NCI-H2107 treated with DMSO at 0.1 percent for 48 hours (cell line): Measurements from ENCODE around the gene RNF217.
A peak's percentile ranks its signal among the peaks of the same experiment; 100 is the strongest.
"Not testable (repeated sequence)": the region's sequence is repeated elsewhere in the genome, so short reads cannot be mapped to it uniquely, and the experiment has no call there.

Experiments
- DNase-seq: peaks from one replicate; lab custom pipeline; 2025; ENCODE audit not compliant: unreplicated experiment; lab: John Stamatoyannopoulos, UW

The RNF217 gene

DNA sequence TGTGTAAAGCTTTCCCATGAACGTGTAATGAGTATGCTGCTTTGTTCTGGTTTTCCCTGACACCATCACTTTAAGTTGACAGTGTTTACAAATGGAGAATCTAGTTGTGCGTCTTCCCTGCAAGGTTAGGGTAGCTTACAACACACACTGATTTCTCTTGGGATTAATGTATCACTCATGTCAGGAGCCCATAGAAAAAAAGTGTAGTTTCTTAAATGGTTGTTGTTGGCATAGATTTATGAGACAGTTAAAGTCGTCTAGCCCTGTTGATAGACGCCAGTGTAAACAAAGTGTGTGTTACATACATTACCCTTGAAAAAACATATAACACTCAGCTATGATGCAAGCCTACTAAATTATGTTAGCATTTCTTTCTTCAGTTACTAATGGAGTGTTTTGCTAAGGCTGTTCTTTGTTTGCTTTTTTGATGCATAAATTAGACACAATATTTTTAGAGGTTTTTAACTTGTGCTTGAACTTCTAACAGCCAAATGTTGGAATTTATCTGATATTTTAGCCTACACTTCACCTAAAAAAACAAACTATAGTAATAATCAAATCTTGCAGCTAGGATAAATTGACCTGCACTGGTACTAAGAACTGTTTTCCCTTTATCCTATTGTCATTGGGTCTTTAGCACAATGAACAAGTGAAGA, 88.6 kb downstream of the RNF217 start:
- no peak for DNase-seq

DNA sequence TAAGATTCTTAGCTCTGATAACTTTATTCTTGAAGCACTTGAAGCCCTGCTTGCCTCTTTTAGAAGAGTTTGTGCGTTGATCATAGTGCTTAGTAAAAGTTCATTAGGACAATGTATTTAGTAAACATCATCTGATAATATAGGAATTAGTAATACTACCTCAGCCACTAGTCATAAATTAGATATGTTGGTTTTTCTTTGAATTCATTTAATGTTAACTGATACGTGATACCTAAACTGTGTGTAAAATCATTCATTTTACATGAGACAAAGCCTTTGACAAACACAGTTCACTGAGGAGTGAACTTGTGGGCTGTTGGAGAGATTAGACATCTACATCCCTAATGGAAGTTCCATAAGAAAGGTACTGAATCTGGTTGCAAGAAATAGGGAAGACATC, 91.6 kb downstream of the RNF217 start:
- no peak for DNase-seq

DNA sequence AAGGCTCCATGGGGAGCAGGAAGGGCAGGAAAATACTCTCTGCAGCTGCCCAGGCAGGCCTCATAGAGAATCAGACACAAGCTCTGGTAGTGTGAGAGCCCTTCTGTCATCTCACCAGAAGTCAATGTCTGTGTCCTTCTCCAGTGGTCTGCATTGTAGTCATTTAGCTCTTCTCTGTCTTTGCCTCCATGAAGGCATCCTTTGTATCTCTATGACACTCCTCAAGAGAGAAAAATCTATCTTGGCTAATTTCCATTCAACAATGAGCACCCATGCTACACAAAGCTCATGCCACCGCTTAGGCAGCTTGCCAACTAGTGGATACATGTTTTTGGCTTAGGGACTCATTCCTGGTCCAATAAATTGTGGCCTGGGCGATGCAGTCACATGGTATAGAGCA, 92.1 kb downstream of the RNF217 start:
- DNase-seq, result no peak

GRCh38 chr6:125057392-125058246, 95.4 kb downstream of the RNF217 start:
- DNase-seq, result no peak

DNA sequence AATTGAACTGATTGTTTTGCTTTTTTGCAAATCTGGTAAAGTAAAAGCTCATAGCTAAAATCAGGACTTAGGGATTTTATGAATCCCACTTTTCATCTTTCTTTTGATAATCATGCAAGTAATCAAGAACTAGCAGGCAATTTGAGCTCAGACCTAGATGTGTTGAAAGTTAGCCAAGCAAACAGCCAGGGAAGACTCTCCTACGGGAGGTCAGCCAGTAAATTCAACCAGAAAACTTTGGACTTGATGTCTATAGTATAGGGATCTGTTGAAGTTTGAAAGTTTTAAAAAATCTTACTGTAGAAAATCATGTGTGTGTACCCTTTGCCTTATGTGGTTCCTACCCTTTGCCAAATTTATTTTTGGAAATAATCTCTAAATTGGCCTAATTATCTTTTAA, 96.3 kb downstream of the RNF217 start:
- no peak for DNase-seq

DNA sequence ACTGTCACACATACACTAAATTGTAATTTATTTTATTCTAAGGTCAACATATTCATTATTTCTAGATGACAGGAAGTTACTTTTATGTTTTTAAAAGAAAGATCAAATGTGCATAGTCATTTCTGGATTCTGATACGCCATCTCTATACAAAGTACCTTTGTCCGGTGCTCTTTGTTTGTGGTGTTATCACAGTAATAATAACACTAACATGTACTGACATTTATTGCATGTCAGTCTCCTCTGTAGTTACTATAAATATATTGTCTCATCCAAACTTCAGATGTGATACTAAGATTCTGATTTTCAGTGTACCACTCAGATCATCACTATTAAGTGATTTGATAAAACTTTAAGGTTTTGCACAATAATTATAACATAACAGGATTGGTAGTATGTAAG, 101.1 kb downstream of the RNF217 start:
- DNase-seq, result no peak

DNA sequence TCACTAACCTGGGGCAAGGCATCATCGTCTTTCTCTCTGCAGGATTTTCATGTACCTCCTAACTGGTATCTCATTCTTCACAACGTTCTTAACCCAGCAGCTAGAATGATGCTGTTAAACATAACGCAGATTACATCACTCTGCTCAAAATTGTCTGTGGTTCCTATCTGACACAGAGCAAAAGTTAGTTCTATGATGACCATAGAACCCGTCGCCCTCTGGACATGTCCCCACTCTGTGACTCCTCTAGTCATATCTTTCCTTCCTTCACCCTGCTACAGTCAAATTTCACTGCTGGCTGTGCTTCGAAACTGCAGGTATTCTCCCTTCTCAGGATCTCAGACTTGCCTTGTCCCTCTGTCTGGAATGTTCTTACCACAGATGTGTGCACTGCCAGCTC, 103.9 kb downstream of the RNF217 start:
- no peak for DNase-seq

DNA sequence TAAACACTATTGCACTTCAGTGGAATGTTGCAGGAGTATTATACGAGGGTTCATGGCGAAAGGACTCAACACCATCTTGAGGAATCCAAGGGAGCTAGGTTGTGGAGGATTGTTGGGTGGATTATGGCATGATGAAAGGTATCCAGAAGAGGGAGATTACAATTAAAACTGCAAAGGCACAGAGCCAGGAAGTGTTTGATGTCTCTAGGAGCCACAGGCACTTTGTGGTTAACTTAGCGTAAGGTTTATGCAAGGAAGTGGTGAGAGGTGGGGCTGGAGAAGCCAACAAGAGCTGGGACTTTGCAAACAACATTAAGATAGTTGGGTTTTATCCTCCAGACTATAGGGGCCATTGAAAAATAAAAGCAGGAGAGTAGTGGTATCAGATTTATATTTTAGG, 104.7 kb downstream of the RNF217 start:
- peak; percentile 38 for DNase-seq

- no peak for DNase-seq
These were observed 105.3 kb downstream of the RNF217 start for GRCh38 chr6:125067552-125067951.

- DNase-seq, result no peak
These were observed 110.8 kb downstream of the RNF217 start for GRCh38 chr6:125073071-125073470.

DNA sequence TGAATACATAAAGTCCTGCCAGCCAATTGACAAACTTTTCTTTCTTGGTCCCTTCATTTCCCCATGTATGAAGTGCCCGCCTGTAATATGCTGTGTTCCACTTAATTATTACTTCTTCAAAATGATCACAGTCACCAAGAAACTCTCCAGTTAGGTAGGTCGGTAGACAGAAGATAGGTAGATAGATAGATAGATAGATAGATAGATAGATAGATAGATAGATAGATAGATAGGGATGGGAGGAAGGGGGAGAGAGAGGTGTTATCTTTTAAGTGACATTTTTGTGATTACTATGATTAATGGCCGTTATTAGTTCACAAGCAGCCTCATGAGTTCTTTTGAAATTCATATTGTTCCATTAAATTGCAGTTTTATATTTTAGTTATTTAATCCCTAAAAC, 111.9 kb downstream of the RNF217 start:
- DNase-seq, result no peak

DNA sequence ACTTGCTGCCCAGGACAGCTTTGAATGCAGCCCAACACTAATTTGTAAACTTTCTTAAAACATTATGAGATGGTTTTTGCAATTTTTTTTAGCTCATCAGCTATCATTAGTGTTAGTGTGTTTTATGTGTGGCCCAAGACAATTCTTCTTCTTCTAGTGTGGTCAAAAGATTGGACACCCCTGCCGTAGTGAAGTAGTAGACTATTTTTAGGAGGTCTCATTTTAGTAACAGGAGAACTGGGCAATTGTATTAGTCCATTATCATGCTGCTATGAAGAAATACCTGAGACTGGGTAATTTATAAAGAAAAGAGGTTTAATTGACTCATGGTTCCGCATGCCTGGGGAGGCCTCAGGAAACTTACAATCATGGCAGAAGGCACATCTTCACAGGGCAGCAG, 112.8 kb downstream of the RNF217 start:
- not testable (repeated sequence) for DNase-seq

DNA sequence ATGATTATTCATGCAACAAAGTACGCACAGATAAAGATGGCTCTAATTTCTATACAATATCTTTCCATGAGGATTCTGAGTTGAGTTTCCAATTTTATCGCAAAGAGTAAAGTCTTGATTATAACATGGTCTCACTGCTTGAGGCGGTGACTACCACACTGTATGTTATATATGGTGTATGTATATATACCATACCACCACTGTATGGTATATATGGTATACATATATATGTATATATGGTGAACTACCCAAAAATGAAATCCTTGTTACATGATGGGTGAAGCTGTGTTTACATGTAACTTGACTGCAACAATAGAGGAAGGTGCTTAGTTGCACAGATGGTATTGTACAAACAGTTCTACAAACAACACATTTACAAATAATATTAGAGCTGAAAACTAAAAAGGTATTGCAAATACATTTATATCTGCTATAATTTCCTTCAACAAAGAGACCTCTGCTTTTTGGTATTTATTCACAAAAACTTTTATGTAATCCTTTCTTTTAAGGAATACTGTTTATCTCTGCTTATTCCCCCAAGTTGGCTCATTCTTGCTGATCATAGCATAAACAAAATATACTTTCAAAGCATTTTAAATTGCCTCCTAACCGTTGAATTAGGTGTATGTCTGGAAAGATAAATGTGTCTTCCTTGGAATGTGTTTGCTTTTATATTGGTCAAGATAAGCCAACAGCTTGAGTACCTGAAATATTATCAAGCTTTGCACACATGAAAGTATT, 113.7 kb downstream of the RNF217 start:
- no peak for DNase-seq

- DNase-seq, result no peak
These were observed 114.2 kb downstream of the RNF217 start for GRCh38 chr6:125076482-125076742.

DNA sequence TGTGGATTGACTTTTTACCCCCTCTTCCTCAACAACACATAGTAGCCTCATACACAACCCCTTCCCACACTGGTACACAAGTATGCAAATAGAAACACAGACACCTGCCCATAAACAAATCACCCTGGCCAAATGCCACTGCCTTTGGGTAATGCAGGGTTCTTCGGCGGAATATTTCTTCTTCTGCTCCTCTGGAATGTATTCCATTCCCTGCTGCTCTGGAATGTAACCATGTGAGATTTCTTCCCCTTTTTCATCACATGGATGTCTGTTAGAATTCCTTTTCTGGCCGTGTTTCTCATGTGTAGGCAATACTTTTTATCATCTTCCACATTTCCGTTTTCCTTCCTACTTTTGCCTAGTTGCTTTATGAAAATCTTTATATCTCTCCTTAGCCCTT, 115.2 kb downstream of the RNF217 start:
- no peak for DNase-seq

GRCh38 chr6:125078602-125079321, 116.5 kb downstream of the RNF217 start:
- DNase-seq, result no peak

DNA sequence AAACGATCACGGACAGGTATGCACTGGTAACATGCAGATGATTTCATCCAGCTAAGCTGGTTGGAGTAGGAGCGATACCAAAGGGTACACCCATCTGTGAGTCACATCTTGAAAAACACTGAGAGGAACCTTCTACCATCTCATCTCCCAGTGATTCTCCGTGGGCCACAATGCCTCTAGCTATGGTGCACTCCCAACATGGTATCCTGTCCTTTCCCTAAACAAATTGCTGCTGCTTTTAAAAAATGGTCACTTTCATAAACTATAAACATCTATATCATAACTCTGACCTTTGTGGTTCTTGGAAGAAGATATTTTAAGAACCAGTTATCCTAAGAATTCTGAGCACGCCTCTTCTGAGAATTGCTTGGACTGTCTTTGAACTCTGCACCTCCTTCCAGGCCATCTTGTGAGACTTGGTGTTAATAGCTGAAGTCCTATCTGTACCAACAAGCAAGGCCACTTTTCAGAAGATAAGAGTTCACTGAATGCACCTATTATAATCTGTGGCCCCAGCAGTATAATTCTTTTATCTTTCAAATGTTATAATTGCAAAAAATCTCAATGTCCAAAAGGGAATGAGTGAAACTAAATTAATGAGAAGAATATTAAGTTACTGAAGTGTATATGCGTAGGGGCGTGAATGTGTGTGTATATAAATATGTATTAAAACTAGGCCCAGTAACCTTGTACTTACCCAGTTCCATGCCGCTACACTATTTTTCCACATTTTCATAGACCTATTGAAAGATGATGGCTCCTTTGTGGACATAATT, 120.9 kb downstream of the RNF217 start:
- no peak for DNase-seq

GRCh38 chr6:125083684-125083990, 121.4 kb downstream of the RNF217 start:
- no peak for DNase-seq

DNA sequence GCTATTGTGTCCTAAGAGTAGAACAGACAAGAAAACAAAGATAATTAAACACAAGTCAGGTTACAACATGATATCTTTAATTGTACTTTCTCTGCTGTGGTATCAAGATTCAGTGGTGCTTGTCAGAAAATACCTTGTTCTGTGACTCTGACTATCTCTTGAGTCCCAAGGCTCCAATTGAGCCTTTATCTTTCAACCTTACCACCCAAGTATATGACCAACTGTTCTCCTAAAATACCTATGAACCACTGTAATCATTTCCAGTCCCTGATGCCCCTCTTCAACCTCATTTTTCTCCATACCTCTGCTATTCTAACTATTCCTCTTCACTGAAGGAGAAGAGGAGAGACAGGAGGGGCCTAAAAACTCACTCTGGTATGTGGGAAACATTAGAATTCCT, 124.5 kb downstream of the RNF217 start:
- no peak for DNase-seq

- DNase-seq, result no peak
These were observed 126.7 kb downstream of the RNF217 start for GRCh38 chr6:125088963-125089362.

DNA sequence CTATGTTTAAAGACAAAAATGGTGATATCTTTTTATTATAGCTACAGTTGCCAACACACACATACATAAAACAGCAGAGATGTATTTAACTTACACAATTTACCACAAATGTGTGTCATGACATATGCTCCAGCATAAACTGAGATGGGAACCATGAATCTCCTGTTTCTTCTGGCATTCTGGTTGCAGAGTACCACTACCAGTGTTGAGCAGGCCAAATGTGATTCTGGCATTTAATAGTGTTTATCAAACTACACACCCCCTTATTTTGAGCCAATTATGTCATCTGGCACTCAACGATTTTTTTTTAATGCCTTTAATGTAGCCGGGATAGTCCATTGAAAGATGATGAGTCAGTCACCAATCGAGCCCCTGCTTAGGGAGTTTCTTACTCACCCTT, 132.3 kb downstream of the RNF217 start:
- no peak for DNase-seq
